Endothelial cell of umbilical vein (primary cell): ENCODE measurements around the gene STK32C.

Experiments used
- CTCF ChIP-seq, 2 donors: IDR thresholded peaks; 1 replicate in 1 of 2; 2 replicates in 1 of 2; pipeline ENCODE4 v1.5.1; 2011; ENCODE audit warnings: low read length in 2 of 2, mild to moderate bottlenecking in 2 of 2, moderate library complexity in 2 of 2, control low read depth in 1 of 2, inconsistent platforms in 1 of 2, low read depth in 1 of 2; ENCODE audit not compliant: insufficient read depth in 1 of 2; ENCODE audit errors: extremely low read depth in 1 of 2
- EZH2 ChIP-seq: IDR thresholded peaks from 2 replicates; pipeline ENCODE4 v1.6.1; 2012; ENCODE audit warnings: borderline replicate concordance, low read depth, mild to moderate bottlenecking, moderate library complexity, low read length, inconsistent platforms; ENCODE audit not compliant: severe bottlenecking
- FOS ChIP-seq: IDR thresholded peaks from 2 replicates; pipeline ENCODE4 v1.6.1; 2011; ENCODE audit warnings: mild to moderate bottlenecking, low read length, moderate library complexity, borderline replicate concordance; ENCODE audit not compliant: insufficient read depth
- GATA2 ChIP-seq: IDR thresholded peaks from 2 replicates; pipeline ENCODE4 v1.7.0; 2011; ENCODE audit warnings: low read depth, mild to moderate bottlenecking, moderate library complexity, mixed read lengths, low read length; ENCODE audit not compliant: insufficient read length, insufficient read depth
- JUN ChIP-seq: IDR thresholded peaks from 2 replicates; pipeline ENCODE4 v1.6.1; 2011; ENCODE audit warnings: borderline replicate concordance, low read depth; ENCODE audit not compliant: insufficient read length, insufficient read depth
- MAX ChIP-seq: IDR thresholded peaks from 2 replicates; pipeline ENCODE4 v1.6.1; 2011; ENCODE audit not compliant: insufficient read depth, insufficient read length
- MYC ChIP-seq: IDR thresholded peaks from one replicate; pipeline ENCODE4 v1.6.1; 2011; ENCODE audit warnings: mild to moderate bottlenecking, low read depth, low read length
- POLR2A ChIP-seq: IDR thresholded peaks from 2 replicates; pipeline ENCODE4 v1.6.1; 2012; ENCODE audit warnings: low read depth, mild to moderate bottlenecking, control low read depth, low read length
- POLR2AphosphoS5 ChIP-seq: IDR thresholded peaks from 2 replicates; pipeline ENCODE4 v1.6.1; 2012; ENCODE audit warnings: low read depth, mild to moderate bottlenecking, control low read depth, low read length, moderate library complexity; ENCODE audit not compliant: insufficient read depth

- TF ChIP-seq POLR2A (no peak), EZH2 (no peak), CTCF (IDR thresholded peaks at IDR 0.05; ENCODE audit: extremely low read depth in 1 of 2, insufficient read depth in 1 of 2, low read depth in 1 of 2, low read length in 2 of 2) (no peak), GATA2 (no peak), POLR2AphosphoS5 (no peak), MAX (no peak), MYC (no peak), FOS (no peak), JUN (no peak)
Measured at GRCh38 chr10:132328738-132329137, 21.0 kb upstream of the STK32C start.
